G401 (cell line): ENCODE measurements around the gene ROBO1. TPM values are rescaled to one million over a fixed set of nuclear protein-coding genes. Genes with fewer than 3 reads are reported as not detected.

Experiments
- DNase-seq: peaks from one replicate; pipeline ENCODE4 v3.0.0-alpha.2; 2015; ENCODE audit warnings: low spot score
- in situ Hi-C: cut with HindIII; loops from 2 replicates; pipeline ENCODE4 v1.10.0; 2016; ENCODE audit warnings: low sequenced_read_pairs, mixed read lengths
- total RNA-seq: library from RNA; depleted of rRNA; stranded (reverse); fragments of >200 nt; shearing (Covaris generic); gene quantifications from 2 replicates; pipeline ENCODE4 v1.2.3, GENCODE V29; 2014

ROBO1 gene
- total RNA-seq, 1 experiment from 2014 or later = 1.4 TPM

- DNase-seq = no peak
- in situ Hi-C loops = no loop called here
Observed at GRCh38 chr3:79684041-79684440, 83.8 kb downstream of the ROBO1 start.

- no peak for DNase-seq
- in situ Hi-C loops = no loop called here
Observed at GRCh38 chr3:79672731-79673130, 95.1 kb downstream of the ROBO1 start.

GRCh38 chr3:79672075-79672474, 95.7 kb downstream of the ROBO1 start:
- in situ Hi-C loops = no loop called here
- no peak for DNase-seq

- in situ Hi-C loops = no loop called here
- DNase-seq = no peak
Observed at GRCh38 chr3:79670178-79670577, 97.6 kb downstream of the ROBO1 start.

- DNase-seq = no peak
Observed at GRCh38 chr3:79664455-79664854, 103.3 kb downstream of the ROBO1 start.

GRCh38 chr3:79661896-79662295, 105.9 kb downstream of the ROBO1 start:
- in situ Hi-C loops = no loop called here
- DNase-seq = no peak

More at GRCh38 chr3:79664455-79664854, 103.3 kb downstream of the ROBO1 start:
- in situ Hi-C loops = no loop called here

GRCh38 chr3:79657076-79657475, 110.7 kb downstream of the ROBO1 start:
- in situ Hi-C loops = no loop called here

GRCh38 chr3:79654019-79654418, 113.8 kb downstream of the ROBO1 start:
- DNase-seq = no peak
- in situ Hi-C loops = no loop called here

More at GRCh38 chr3:79657076-79657475, 110.7 kb downstream of the ROBO1 start:
- no peak for DNase-seq

GRCh38 chr3:79653266-79653830, 114.5 kb downstream of the ROBO1 start:
- no peak for DNase-seq
- in situ Hi-C loops = no loop called here

GRCh38 chr3:79651536-79652065, 116.2 kb downstream of the ROBO1 start:
- no peak for DNase-seq
- in situ Hi-C loops = no loop called here

GRCh38 chr3:79639855-79640254, 127.9 kb downstream of the ROBO1 start:
- no peak for DNase-seq
- in situ Hi-C loops = no loop called here

GRCh38 chr3:79636372-79636771, 131.4 kb downstream of the ROBO1 start:
- no peak for DNase-seq
- in situ Hi-C loops = no loop called here

GRCh38 chr3:79632842-79633241, 135.0 kb downstream of the ROBO1 start:
- in situ Hi-C loops = no loop called here
- DNase-seq = no peak

GRCh38 chr3:79618883-79619282, 148.9 kb downstream of the ROBO1 start:
- in situ Hi-C loops = no loop called here
- no peak for DNase-seq

GRCh38 chr3:79606414-79606813, 161.4 kb downstream of the ROBO1 start:
- DNase-seq = no peak
- in situ Hi-C loops = no loop called here

GRCh38 chr3:79604681-79605080, 163.1 kb downstream of the ROBO1 start:
- in situ Hi-C loops = no loop called here
- no peak for DNase-seq

GRCh38 chr3:79602385-79602784, 165.4 kb downstream of the ROBO1 start:
- in situ Hi-C loops = no loop called here
- DNase-seq = no peak

- in situ Hi-C loops = no loop called here
- DNase-seq = no peak
Observed at GRCh38 chr3:79598594-79598993, 169.2 kb downstream of the ROBO1 start.

- DNase-seq = no peak
- in situ Hi-C loops = no loop called here
Observed at GRCh38 chr3:79597709-79598108, 170.1 kb downstream of the ROBO1 start.

- in situ Hi-C loops = no loop called here
- DNase-seq = no peak
Observed at GRCh38 chr3:79587150-79587549, 180.6 kb downstream of the ROBO1 start.

GRCh38 chr3:79586232-79586631, 181.6 kb downstream of the ROBO1 start:
- DNase-seq = no peak
- in situ Hi-C loops = no loop called here
